IMR-90 (cell line): ENCODE measurements around the gene FHL5. TPM values are rescaled to one million over a fixed set of nuclear protein-coding genes. Genes with fewer than 3 reads are reported as not detected.

Source experiments
- ATAC-seq: fragments of 200-7000 bp; cut with Tn5 transposase; 2 replicates; pipeline ENCODE4 v1.9.1; 2020; ENCODE audit warnings: low read depth, mild to moderate bottlenecking, moderate library complexity
- BruUV-seq: library from RNA; stranded (reverse); fragments of 400-500 nt; replicated peaks from 2 replicates; lab custom pipeline; 2021; lab: Mats Ljungman, UMichigan
- CTCF ChIA-PET: fragments of 300-600 bp; formaldehyde crosslinking; extraction: SDS; loops from one replicate; lab custom pipeline; 2021; ENCODE audit warnings: antibody characterized with exemption; lab: Yijun Ruan, JAX
- POLR2A ChIA-PET: fragments of 300-600 bp; sonication (Branson Sonifier 250); formaldehyde crosslinking; loops from one replicate; lab custom pipeline; 2022; ENCODE audit warnings: antibody characterized with exemption; ENCODE audit not compliant: unreplicated experiment; lab: Charles Lee
- DNase-seq: peaks from one replicate; pipeline ENCODE4 v3.0.0; 2013
- H2AFZ ChIP-seq: replicated peaks from 2 replicates; pipeline ENCODE3; 2013; ENCODE audit warnings: low read length, mild to moderate bottlenecking; ENCODE audit not compliant: poor library complexity
- H2AK5ac ChIP-seq: 2 replicates; pipeline ENCODE4 v1.6.1; 2013; ENCODE audit warnings: low read depth, low read length, inconsistent platforms
- H2AK9ac ChIP-seq: replicated peaks from 2 replicates; pipeline ENCODE3; 2013; ENCODE audit warnings: mild to moderate bottlenecking, low read depth, low read length, moderate library complexity; ENCODE audit not compliant: poor library complexity
- H2BK120ac ChIP-seq: 2 replicates; pipeline ENCODE4 v1.6.1; 2013; ENCODE audit warnings: low read depth, low read length, inconsistent platforms
- H2BK15ac ChIP-seq: 3 replicates; pipeline ENCODE4 v1.6.1; 2013; ENCODE audit warnings: low read depth, low read length, inconsistent platforms
- H2BK20ac ChIP-seq: 2 replicates; pipeline ENCODE4 v1.6.1; 2013; ENCODE audit warnings: low read depth, mild to moderate bottlenecking, inconsistent platforms, low read length, moderate library complexity
- H2BK5ac ChIP-seq: 2 replicates; pipeline ENCODE4 v1.6.1; 2013; ENCODE audit warnings: mild to moderate bottlenecking, low read depth, low read length, inconsistent platforms; ENCODE audit not compliant: poor library complexity, severe bottlenecking
- H3K14ac ChIP-seq: replicated peaks from 2 replicates; pipeline ENCODE4 v1.6.1; 2013; ENCODE audit warnings: low read depth, low read length, inconsistent platforms
- H3K18ac ChIP-seq: 2 replicates; pipeline ENCODE4 v1.6.1; 2013; ENCODE audit warnings: low read depth, low read length, control low read depth
- H3K23ac ChIP-seq: 2 replicates; pipeline ENCODE4 v1.6.1; 2013; ENCODE audit warnings: low read depth, low read length, inconsistent platforms
- H3K27ac ChIP-seq: 2 replicates; pipeline ENCODE4 v1.5.1; 2013; ENCODE audit warnings: mild to moderate bottlenecking, control low read depth, low read length; ENCODE audit not compliant: insufficient read depth
- H3K27me3 ChIP-seq: 2 replicates; pipeline ENCODE4 v1.6.1; 2013; ENCODE audit warnings: low read length; ENCODE audit not compliant: control insufficient read depth, insufficient read depth
- H3K36me3 ChIP-seq: 2 replicates; pipeline ENCODE4 v1.6.1; 2013; ENCODE audit warnings: low read length, mixed read lengths; ENCODE audit not compliant: control insufficient read depth, insufficient read depth
- H3K4ac ChIP-seq: 2 replicates; pipeline ENCODE4 v1.6.1; 2013; ENCODE audit warnings: low read depth, low read length, inconsistent platforms
- H3K4me1 ChIP-seq: 2 replicates; pipeline ENCODE4 v1.6.1; 2013; ENCODE audit warnings: low read length, mixed read lengths; ENCODE audit not compliant: control insufficient read depth, insufficient read depth
- H3K4me2 ChIP-seq: 2 replicates; pipeline ENCODE4 v1.6.1; 2013; ENCODE audit warnings: low read depth, mild to moderate bottlenecking, control low read depth, low read length, moderate library complexity
- H3K4me3 ChIP-seq: 2 replicates; pipeline ENCODE4 v1.5.1; 2013; ENCODE audit warnings: low read depth, mild to moderate bottlenecking, control low read depth, low read length, moderate library complexity; ENCODE audit not compliant: insufficient read depth
- H3K56ac ChIP-seq: 2 replicates; pipeline ENCODE4 v1.6.1; 2013; ENCODE audit warnings: low read length, inconsistent platforms; ENCODE audit not compliant: insufficient read depth; ENCODE audit errors: extremely low read depth
- H3K79me1 ChIP-seq, 2 experiments: 2 replicates each; pipeline ENCODE4 v1.6.1; 2013; ENCODE audit warnings: low read length in 2 of 2, inconsistent platforms in 1 of 2, low read depth in 1 of 2
- H3K9ac ChIP-seq: 2 replicates; pipeline ENCODE4 v1.6.1; 2013; ENCODE audit warnings: low read depth, low read length, control low read depth
- H3K9me1 ChIP-seq: 2 replicates; pipeline ENCODE4 v1.6.1; 2013; ENCODE audit warnings: low read length, inconsistent platforms; ENCODE audit not compliant: insufficient read depth
- H3K9me3 ChIP-seq: 2 replicates; pipeline ENCODE4 v1.6.1; 2013; ENCODE audit warnings: low read length; ENCODE audit not compliant: control insufficient read depth, insufficient read depth
- H4K20me1 ChIP-seq: 2 replicates; pipeline ENCODE4 v1.6.1; 2013; ENCODE audit warnings: low read length, inconsistent platforms; ENCODE audit not compliant: insufficient read depth
- H4K5ac ChIP-seq: 2 replicates; pipeline ENCODE4 v1.6.1; 2013; ENCODE audit warnings: mild to moderate bottlenecking, low read depth, low read length, control low read depth
- H4K8ac ChIP-seq, 2 experiments: 2 replicates each; pipeline ENCODE4 v1.6.1; 2013; ENCODE audit warnings: low read depth in 2 of 2, low read length in 2 of 2, control low read depth in 1 of 2, inconsistent platforms in 1 of 2
- H4K91ac ChIP-seq: 2 replicates; pipeline ENCODE4 v1.6.1; 2013; ENCODE audit warnings: low read depth, low read length, inconsistent platforms; ENCODE audit not compliant: insufficient read depth
- BHLHE40 ChIP-seq: fragments of 150-350 bp; IDR thresholded peaks from 2 replicates; pipeline ENCODE4 v1.6.1; 2016; ENCODE audit warnings: mild to moderate bottlenecking, low read depth, low read length
- CEBPB ChIP-seq: IDR thresholded peaks from 2 replicates; pipeline ENCODE4 v1.6.1; 2012; ENCODE audit warnings: low read depth, low read length, improper control_type of control experiment
- CHD1 ChIP-seq: IDR thresholded peaks from 2 replicates; pipeline ENCODE4 v1.6.1; 2012; ENCODE audit warnings: low read depth, low read length, improper control_type of control experiment
- FOS ChIP-seq: fragments of 150-350 bp; IDR thresholded peaks from 2 replicates; pipeline ENCODE4 v1.6.1; 2016; ENCODE audit warnings: low read depth, low read length
- MAFK ChIP-seq: IDR thresholded peaks from 2 replicates; pipeline ENCODE4 v1.6.1; 2012; ENCODE audit warnings: low read depth, low read length, improper control_type of control experiment
- MAZ ChIP-seq: IDR thresholded peaks from 2 replicates; pipeline ENCODE4 v1.6.1; 2012; ENCODE audit warnings: low read depth, mild to moderate bottlenecking, low read length, improper control_type of control experiment, moderate library complexity, borderline replicate concordance
- MXI1 ChIP-seq: IDR thresholded peaks from 2 replicates; pipeline ENCODE4 v1.6.1; 2012; ENCODE audit warnings: low read depth, mild to moderate bottlenecking, low read length, moderate library complexity, borderline replicate concordance
- NFE2L2 ChIP-seq: fragments of 150-350 bp; IDR thresholded peaks from 2 replicates; pipeline ENCODE4 v1.6.1; 2016; ENCODE audit warnings: low read depth, mild to moderate bottlenecking, low read length
- POLR2A ChIP-seq: IDR thresholded peaks from 2 replicates; pipeline ENCODE4 v1.6.1; 2012; ENCODE audit warnings: mild to moderate bottlenecking, low read depth, low read length
- RAD21 ChIP-seq: IDR thresholded peaks from 2 replicates; pipeline ENCODE4 v1.6.1; 2012; ENCODE audit warnings: low read length, improper control_type of control experiment
- RCOR1 ChIP-seq: IDR thresholded peaks from 2 replicates; pipeline ENCODE4 v1.6.1; 2012; ENCODE audit warnings: mild to moderate bottlenecking, low read length, improper control_type of control experiment; ENCODE audit not compliant: insufficient replicate concordance
- RFX5 ChIP-seq: IDR thresholded peaks from 2 replicates; pipeline ENCODE4 v1.8.0; 2012; ENCODE audit warnings: low read depth, mild to moderate bottlenecking, low read length, moderate library complexity
- WGBS, 2 experiments: methylation state at CpG; one replicate each; pipeline versions ENCODE4 v1.1.5 to v1.1.7; 2013; ENCODE audit warnings: missing lambda C conversion rate in 2 of 2; ENCODE audit not compliant: insufficient read length in 1 of 2; ENCODE audit errors: extremely low coverage in 2 of 2; 5-methylcytosine and 5-hydroxymethylcytosine counted together
- dilution Hi-C: fragments of 300-500 bp; cut with HindIII; formaldehyde crosslinking; loops from one replicate; pipeline ENCODE4 v1.14.3; 2018; ENCODE audit warnings: low sequenced_read_pairs; ENCODE audit not compliant: unreplicated experiment
- in situ Hi-C: fragments of 300-500 bp; cut with MboI; formaldehyde crosslinking; loops from 3 replicates; pipeline ENCODE4 v1.14.3; 2019; ENCODE audit warnings: low sequenced_read_pairs, inconsistent platforms, mixed read lengths
- intact Hi-C: fragments of 100-400 bp; cut with micrococcal nuclease; formaldehyde crosslinking; loops from 2 replicates; pipeline ENCODE4 v1.10.0; 2022
- polyA plus RNA-seq, 3 experiments: library from polyadenylated mRNA; depleted of rRNA; stranded (reverse); fragments of >200 nt; gene quantifications; 2 replicates each; pipeline ENCODE4 v1.2.3, GENCODE V29; 2012; ENCODE audit warnings: low replicate concordance in 1 of 3
- total RNA-seq: library from RNA; depleted of rRNA; stranded (reverse); fragments of >200 nt; gene quantifications from 2 replicates; pipeline ENCODE4 v1.2.3, GENCODE V29; 2012
- TF ChIP-seq, protein P1 (sequence below): fragments of 150-350 bp; IDR thresholded peaks from 2 replicates; pipeline ENCODE4 v1.6.1; 2016; ENCODE audit warnings: low read depth, mild to moderate bottlenecking, low read length, moderate library complexity, borderline replicate concordance
- TF ChIP-seq, protein P2 (sequence below): conservative IDR thresholded peaks from 2 replicates; pipeline ENCODE4 v1.5.1; 2012; ENCODE audit warnings: mild to moderate bottlenecking, low read depth, low read length, improper control_type of control experiment
- TF ChIP-seq, protein P3 (sequence below): fragments of 150-350 bp; IDR thresholded peaks from 2 replicates; pipeline ENCODE4 v1.6.1; 2017; ENCODE audit warnings: mild to moderate bottlenecking, antibody characterized with exemption, low read length, low read depth

FHL5 gene
- total and polyA plus RNA-seq, 2 of the 4 experiments (the other 2 are of a cell fraction): not detected

DNA sequence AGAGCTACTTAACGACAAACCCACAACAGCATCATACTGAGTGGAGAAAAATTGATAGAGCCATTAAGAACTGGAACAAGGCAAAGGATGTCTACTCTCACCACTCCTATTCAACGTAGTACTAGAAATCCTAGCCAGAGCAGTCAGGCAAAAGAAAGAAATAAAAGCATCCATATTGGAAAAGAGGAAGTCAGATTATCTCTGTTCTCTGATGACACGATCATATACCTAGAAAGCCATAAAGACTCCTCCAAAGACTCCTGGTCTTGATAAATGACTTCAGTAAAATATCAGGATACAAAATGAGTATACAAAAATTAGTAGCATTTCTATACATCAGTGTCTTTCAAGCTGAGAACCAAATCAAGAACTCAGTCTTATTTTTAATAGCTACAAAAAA is 17.0 kb upstream of the FHL5 start:
- Histone ChIP-seq H2AK5ac (no peak overlapping the region), H2BK5ac (no peak overlapping the region), H3K4ac (no peak overlapping the region), H3K27me3 (no peaks in the 10 kb centered on the region), H2BK120ac (no peak overlapping the region), H3K9me3 (no peaks in the 10 kb centered on the region), H2BK15ac (no peak overlapping the region), H2AK9ac (no peak overlapping the region), H2BK20ac (no peak overlapping the region), H3K18ac (no peak overlapping the region), H3K56ac (no peak overlapping the region), H3K23ac (no peak overlapping the region), H4K8ac (no peak overlapping the region), H3K27ac (no peak overlapping the region), H4K5ac (no peak overlapping the region), H3K9me1 (no peaks in the 10 kb centered on the region), H4K91ac (no peak overlapping the region), H3K9ac (no peak overlapping the region), H3K36me3 (peaks cover 17% of the 10 kb centered on the region), H3K14ac (no peak overlapping the region), H3K4me3 (no peak overlapping the region), H3K79me1 (no peaks in the 10 kb centered on the region), H4K20me1 (no peaks in the 10 kb centered on the region), H3K4me2 (no peak overlapping the region), H3K4me1 (no peaks in the 10 kb centered on the region), H2AFZ (no peak overlapping the region)
- no TSS peak for BruUV-seq
- in situ Hi-C loops (no loop called here), intact Hi-C loops (loop anchor here (10.0 kb wide), 1 partner anchor 509 kb away; no protein-coding TSS in a partner anchor), dilution Hi-C loops (no loop called here)
- ChIA-PET POLR2A (no interaction called here), CTCF (interaction anchor here (0.6 kb wide), 1 partner anchor 229 kb away, joined by 4 read pairs; no protein-coding TSS in a partner anchor)
- no CpG with 5 or more reads among the region's 3 CpGs for WGBS, 2 experiments
- no peak for ATAC-seq
- no peak for DNase-seq
- TF ChIP-seq CEBPB (no peak), NFE2L2 (no peak), RCOR1 (no peak), POLR2A (no peak), RAD21 (no peak), MAZ (no peak), FOS (no peak), BHLHE40 (no peak), MXI1 (no peak), MAFK (no peak), CHD1 (no peak), RFX5 (no peak)
- TF ChIP-seq, protein P1, sequence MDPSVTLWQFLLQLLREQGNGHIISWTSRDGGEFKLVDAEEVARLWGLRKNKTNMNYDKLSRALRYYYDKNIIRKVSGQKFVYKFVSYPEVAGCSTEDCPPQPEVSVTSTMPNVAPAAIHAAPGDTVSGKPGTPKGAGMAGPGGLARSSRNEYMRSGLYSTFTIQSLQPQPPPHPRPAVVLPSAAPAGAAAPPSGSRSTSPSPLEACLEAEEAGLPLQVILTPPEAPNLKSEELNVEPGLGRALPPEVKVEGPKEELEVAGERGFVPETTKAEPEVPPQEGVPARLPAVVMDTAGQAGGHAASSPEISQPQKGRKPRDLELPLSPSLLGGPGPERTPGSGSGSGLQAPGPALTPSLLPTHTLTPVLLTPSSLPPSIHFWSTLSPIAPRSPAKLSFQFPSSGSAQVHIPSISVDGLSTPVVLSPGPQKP: no peak
- TF ChIP-seq, protein P2, sequence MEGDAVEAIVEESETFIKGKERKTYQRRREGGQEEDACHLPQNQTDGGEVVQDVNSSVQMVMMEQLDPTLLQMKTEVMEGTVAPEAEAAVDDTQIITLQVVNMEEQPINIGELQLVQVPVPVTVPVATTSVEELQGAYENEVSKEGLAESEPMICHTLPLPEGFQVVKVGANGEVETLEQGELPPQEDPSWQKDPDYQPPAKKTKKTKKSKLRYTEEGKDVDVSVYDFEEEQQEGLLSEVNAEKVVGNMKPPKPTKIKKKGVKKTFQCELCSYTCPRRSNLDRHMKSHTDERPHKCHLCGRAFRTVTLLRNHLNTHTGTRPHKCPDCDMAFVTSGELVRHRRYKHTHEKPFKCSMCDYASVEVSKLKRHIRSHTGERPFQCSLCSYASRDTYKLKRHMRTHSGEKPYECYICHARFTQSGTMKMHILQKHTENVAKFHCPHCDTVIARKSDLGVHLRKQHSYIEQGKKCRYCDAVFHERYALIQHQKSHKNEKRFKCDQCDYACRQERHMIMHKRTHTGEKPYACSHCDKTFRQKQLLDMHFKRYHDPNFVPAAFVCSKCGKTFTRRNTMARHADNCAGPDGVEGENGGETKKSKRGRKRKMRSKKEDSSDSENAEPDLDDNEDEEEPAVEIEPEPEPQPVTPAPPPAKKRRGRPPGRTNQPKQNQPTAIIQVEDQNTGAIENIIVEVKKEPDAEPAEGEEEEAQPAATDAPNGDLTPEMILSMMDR: no peak
- TF ChIP-seq, protein P3, sequence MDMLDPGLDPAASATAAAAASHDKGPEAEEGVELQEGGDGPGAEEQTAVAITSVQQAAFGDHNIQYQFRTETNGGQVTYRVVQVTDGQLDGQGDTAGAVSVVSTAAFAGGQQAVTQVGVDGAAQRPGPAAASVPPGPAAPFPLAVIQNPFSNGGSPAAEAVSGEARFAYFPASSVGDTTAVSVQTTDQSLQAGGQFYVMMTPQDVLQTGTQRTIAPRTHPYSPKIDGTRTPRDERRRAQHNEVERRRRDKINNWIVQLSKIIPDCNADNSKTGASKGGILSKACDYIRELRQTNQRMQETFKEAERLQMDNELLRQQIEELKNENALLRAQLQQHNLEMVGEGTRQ: no peak
